Activated CD4-positive, alpha-beta T cell treated with anti-CD3 and anti-CD28 coated beads, Interleukin-2, amount 50 U/mL, for 16 hours (primary cell): ENCODE results near the gene LEUTX.

ENCODE experiments used
- DNase-seq: peaks from one replicate; pipeline ENCODE4 v3.0.0-alpha.2; 2020

LEUTX gene

DNA sequence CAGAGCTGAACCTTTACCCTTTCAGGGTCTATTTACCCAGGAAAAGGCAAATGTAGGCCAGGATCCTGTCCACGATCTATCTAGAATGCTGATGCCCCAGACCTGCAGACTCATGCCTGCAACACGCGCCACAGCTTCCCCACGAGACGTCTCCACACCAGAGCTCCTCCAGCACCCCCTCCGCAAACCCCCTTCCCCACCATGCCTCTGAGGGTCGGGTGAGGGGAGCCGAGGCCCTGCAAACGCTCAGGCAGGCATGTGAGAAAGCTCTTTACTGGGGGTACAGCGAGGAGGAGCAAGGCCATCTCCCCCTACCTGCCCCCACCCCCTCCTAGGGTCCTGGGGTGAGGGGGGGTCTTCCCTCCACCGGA lies 46.4 kb downstream of the LEUTX start:
- DNase-seq: no peak

GRCh38 chr19:39825531-39826076 lies 47.0 kb downstream of the LEUTX start:
- DNase-seq: no peak

- no peak for DNase-seq
Observed at GRCh38 chr19:39826311-39826945, 47.8 kb downstream of the LEUTX start.

DNA sequence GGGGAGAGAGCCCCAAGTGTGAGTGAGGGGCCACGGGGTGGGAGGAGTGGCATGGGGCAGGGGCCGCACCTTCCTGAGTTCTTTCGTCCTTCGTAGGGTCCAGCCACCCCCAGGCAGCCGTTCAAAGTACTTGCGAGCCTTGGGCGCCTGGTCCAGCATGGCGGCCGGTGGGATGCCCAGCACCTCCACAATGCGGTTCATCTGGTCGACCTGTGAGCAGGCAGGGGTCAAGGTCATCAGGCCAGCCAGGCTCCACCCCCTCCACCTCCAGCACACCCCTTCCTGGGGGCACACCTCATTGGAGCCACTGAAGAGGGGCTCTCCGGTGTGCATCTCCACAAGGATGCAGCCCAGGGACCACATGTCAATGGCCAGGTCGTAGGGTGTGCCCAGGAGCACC lies 48.6 kb downstream of the LEUTX start:
- no peak for DNase-seq

GRCh38 chr19:39828015-39828653 lies 49.5 kb downstream of the LEUTX start:
- DNase-seq: no peak

GRCh38 chr19:39828654-39829032 lies 50.0 kb downstream of the LEUTX start:
- DNase-seq: no peak

DNA sequence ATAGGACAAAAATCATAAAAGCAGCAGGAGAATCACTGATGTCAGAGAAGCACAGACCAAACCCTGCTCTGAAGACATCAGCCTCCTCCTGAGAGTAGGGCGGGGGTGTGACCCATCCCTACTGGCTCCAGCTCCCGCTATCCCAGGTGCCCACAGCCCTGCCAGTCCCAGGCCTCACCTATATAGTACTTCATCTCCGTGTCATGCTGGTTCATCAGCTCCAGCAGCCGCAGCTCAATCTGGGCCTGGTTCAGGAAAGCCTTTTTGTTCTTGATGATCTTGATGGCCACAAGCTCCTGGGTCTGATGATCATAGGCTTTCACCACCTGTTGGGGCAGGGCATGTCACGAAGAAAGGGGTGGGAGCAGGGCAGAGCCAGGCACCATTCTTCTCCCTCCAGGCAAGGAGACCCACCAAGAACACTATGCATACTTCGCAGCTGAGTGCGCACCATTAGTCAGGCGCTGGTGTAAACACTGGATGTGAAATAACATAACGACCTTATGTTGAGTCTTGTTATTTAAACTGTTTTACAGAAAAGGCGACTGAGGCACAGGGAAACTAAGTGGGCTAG lies 51.1 kb downstream of the LEUTX start:
- DNase-seq: no peak

DNA sequence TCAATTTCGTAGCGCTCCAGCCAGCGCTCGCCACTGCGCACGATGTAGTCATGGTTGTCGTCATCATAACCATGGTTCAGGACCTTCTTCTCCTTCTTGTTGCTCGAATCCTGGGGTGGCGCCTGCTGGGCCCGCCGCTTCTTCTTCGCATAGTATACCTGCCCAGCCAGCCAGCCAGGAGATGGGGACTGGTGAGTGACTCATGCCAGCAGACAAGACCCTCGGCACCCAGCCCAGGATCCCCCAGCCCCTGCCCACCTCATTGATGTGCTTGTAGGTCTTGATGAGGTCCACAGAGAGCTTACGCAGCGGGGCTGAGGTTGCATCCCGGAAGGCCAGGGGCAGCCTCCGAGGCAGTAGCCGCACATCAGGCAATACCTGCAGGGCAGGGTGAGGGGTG lies 51.8 kb downstream of the LEUTX start:
- no peak for DNase-seq

GRCh38 chr19:39830847-39831246 lies 52.2 kb downstream of the LEUTX start:
- DNase-seq: no peak

DNA sequence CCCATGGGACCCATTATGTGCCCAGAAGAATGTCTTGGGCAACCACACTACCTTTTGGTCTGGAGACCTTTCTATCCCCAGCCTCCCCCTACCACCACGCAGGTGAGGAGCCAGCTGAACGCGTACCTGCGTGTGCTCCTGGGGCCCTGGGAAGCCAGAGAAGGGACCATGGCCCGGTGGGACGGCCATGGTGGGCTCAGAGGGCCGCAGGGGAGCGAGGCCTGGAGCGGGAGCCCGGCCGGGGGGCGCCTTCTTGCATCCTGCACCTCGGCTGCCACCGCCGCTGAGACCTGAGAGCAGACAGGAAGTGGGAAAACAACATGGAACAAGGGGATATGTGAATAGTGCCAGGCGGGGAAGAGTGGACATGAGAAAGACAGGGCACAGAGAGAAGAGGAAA lies 53.0 kb downstream of the LEUTX start:
- DNase-seq: no peak

GRCh38 chr19:39832341-39833083 lies 53.9 kb downstream of the LEUTX start:
- DNase-seq: no peak

GRCh38 chr19:39833160-39833463 lies 54.5 kb downstream of the LEUTX start:
- DNase-seq: no peak

GRCh38 chr19:39833464-39834286 lies 55.0 kb downstream of the LEUTX start, which contains the start of gene DYRK1B:
TSS of gene DYRK1B (minus strand) at chr19:39834162. CDS start at chr19:39831867, 2,295 bp downstream.
- peak; percentile 97 for DNase-seq

DNA sequence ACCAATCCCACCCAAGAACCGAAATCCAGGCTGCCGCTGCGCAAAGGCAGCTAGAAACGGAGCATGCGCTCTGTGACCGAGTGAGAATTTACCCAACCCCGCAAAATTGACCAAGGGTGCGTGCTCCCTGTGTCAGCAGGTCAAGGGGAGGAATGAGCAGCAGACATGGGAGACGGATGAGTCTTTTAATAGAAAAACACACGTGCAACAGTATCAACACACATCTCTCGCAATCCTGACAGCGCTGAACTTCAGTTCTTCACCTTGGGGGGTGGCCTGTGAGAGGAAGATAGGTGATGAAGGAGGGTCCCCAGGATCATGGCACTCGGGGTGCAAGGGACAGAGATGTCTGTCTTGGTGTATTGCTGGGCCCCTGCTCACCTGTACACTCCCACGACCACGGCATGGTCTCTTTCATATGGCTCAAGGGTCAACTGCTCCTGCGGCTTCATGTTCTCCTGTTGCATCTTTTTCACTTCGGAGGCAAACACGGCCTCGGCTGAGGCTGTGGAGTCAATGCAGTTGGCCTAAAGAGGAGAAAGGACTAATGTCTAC lies 55.7 kb downstream of the LEUTX start:
- DNase-seq: no peak
